Muscle of leg (tissue), 11 donors: ENCODE data around the gene SLC10A7. TPM values are rescaled to one million over a fixed set of nuclear protein-coding genes. Genes with fewer than 3 reads are reported as not detected.

Source experiments
- DNase-seq: peaks from one replicate; pipeline ENCODE4 v3.0.0; 2013
- H3K27ac ChIP-seq: one replicate; pipeline ENCODE4 v1.5.1; 2013; ENCODE audit warnings: mild to moderate bottlenecking, low read length, control low read depth
- H3K27me3 ChIP-seq: one replicate; pipeline ENCODE4 v1.6.1; 2013; ENCODE audit warnings: low read length; ENCODE audit not compliant: control insufficient read depth, insufficient read depth
- H3K36me3 ChIP-seq: one replicate; pipeline ENCODE4 v1.6.1; 2013; ENCODE audit warnings: low read length; ENCODE audit not compliant: control insufficient read depth, insufficient read depth
- H3K4me1 ChIP-seq: one replicate; pipeline ENCODE4 v1.6.1; 2013; ENCODE audit warnings: low read length; ENCODE audit not compliant: control insufficient read depth, insufficient read depth
- H3K4me3 ChIP-seq: one replicate; pipeline ENCODE4 v1.5.1; 2013; ENCODE audit warnings: low read length, control low read depth
- H3K9me3 ChIP-seq: replicated peaks from 2 replicates; pipeline ENCODE4 v1.6.1; 2013; ENCODE audit warnings: low read depth, low read length; ENCODE audit not compliant: control insufficient read depth
- WGBS: methylation state at CpG from one replicate; pipeline ENCODE4 v1.1.5; 2013; ENCODE audit warnings: missing lambda C conversion rate; ENCODE audit not compliant: insufficient coverage; 5-methylcytosine and 5-hydroxymethylcytosine counted together
- polyA plus RNA-seq, 8 donors: library from polyadenylated mRNA; unstranded; fragments of 120-200 nt; gene quantifications; one replicate each; pipeline versions ENCODE4 v1.2.1 to v1.2.3, GENCODE V29; 2013; ENCODE audit warnings: inconsistent platforms in 1 of 8, low replicate concordance in 1 of 8; ENCODE audit not compliant: insufficient read length in 8 of 8, insufficient read depth in 1 of 8
- total RNA-seq: library from RNA; stranded (reverse); fragments of 120-200 nt; gene quantifications from one replicate; pipeline ENCODE4 v1.2.4, GENCODE V29; 2013

The SLC10A7 gene
- total and polyA plus RNA-seq, 9 donors, result 5.6 to 11.0 (median 7.5) TPM

- Histone ChIP-seq H3K4me1 (no peaks in the 10 kb centered on the region), H3K9me3 (no peaks in the 10 kb centered on the region), H3K27me3 (no peaks in the 10 kb centered on the region), H3K27ac (no peak overlapping the region), H3K4me3 (no peak overlapping the region), H3K36me3 (no peaks in the 10 kb centered on the region)
- no peak for DNase-seq
- whole genome bisulfite sequencing, result 83% methylated on average over 3 of the region's 3 CpGs
Measured at GRCh38 chr4:146299607-146300006, 222.1 kb downstream of the SLC10A7 start.

GRCh38 chr4:146294776-146295175 lies 227.0 kb downstream of the SLC10A7 start:
- Histone ChIP-seq H3K4me1 (no peaks in the 10 kb centered on the region), H3K27me3 (no peaks in the 10 kb centered on the region), H3K27ac (no peak overlapping the region), H3K36me3 (no peaks in the 10 kb centered on the region), H3K9me3 (no peaks in the 10 kb centered on the region), H3K4me3 (no peak overlapping the region)
- no CpG with 5 or more reads among the region's 2 CpGs for WGBS
- no peak for DNase-seq

GRCh38 chr4:146292508-146292907 lies 229.2 kb downstream of the SLC10A7 start:
- Histone ChIP-seq H3K9me3 (no peaks in the 10 kb centered on the region), H3K4me1 (no peaks in the 10 kb centered on the region), H3K4me3 (no peak overlapping the region), H3K27ac (no peak overlapping the region), H3K36me3 (no peaks in the 10 kb centered on the region), H3K27me3 (no peaks in the 10 kb centered on the region)
- WGBS, result no CpG with 5 or more reads among the region's 2 CpGs
- DNase-seq, result no peak

GRCh38 chr4:146291313-146291712 lies 230.4 kb downstream of the SLC10A7 start:
- 71% methylated on average over 1 of the region's 1 CpG for WGBS
- Histone ChIP-seq H3K36me3 (no peaks in the 10 kb centered on the region), H3K9me3 (no peaks in the 10 kb centered on the region), H3K27ac (no peak overlapping the region), H3K27me3 (no peaks in the 10 kb centered on the region), H3K4me1 (no peaks in the 10 kb centered on the region), H3K4me3 (no peak overlapping the region)
- no peak for DNase-seq

GRCh38 chr4:146288193-146288592 lies 233.5 kb downstream of the SLC10A7 start:
- H3K4me1 ChIP-seq, result no peaks in the 10 kb centered on the region
- no peak overlapping the region for H3K4me3 ChIP-seq
- H3K27ac ChIP-seq, result no peak overlapping the region
- H3K27me3 ChIP-seq, result no peaks in the 10 kb centered on the region
- H3K36me3 ChIP-seq, result peaks cover 2% of the 10 kb centered on the region
- H3K9me3 ChIP-seq, result no peaks in the 10 kb centered on the region
- DNase-seq, result peak; percentile 29
- WGBS, result 67% methylated on average over 1 of the region's 4 CpGs

- peaks cover 2% of the 10 kb centered on the region for H3K36me3 ChIP-seq
- H3K27me3 ChIP-seq, result no peaks in the 10 kb centered on the region
- no peak overlapping the region for H3K27ac ChIP-seq
- no peak for DNase-seq
- H3K4me1 ChIP-seq, result no peaks in the 10 kb centered on the region
- no peak overlapping the region for H3K4me3 ChIP-seq
- no peaks in the 10 kb centered on the region for H3K9me3 ChIP-seq
Measured at GRCh38 chr4:146285037-146285436, 236.7 kb downstream of the SLC10A7 start.

GRCh38 chr4:146283758-146284651 lies 237.7 kb downstream of the SLC10A7 start:
- Histone ChIP-seq H3K4me3 (no peak overlapping the region), H3K27ac (no peak overlapping the region), H3K4me1 (no peaks in the 10 kb centered on the region), H3K36me3 (peaks cover 2% of the 10 kb centered on the region), H3K27me3 (no peaks in the 10 kb centered on the region), H3K9me3 (no peaks in the 10 kb centered on the region)
- DNase-seq, result no peak
- WGBS, result no CpG with 5 or more reads among the region's 3 CpGs

- H3K4me1 ChIP-seq, result no peaks in the 10 kb centered on the region
- DNase-seq, result peak; percentile 70
- H3K4me3 ChIP-seq, result no peak overlapping the region
- no peaks in the 10 kb centered on the region for H3K9me3 ChIP-seq
- no peaks in the 10 kb centered on the region for H3K27me3 ChIP-seq
- H3K27ac ChIP-seq, result no peak overlapping the region
- peaks cover 2% of the 10 kb centered on the region for H3K36me3 ChIP-seq
Measured at GRCh38 chr4:146282657-146283056, 239.1 kb downstream of the SLC10A7 start.

- Histone ChIP-seq H3K4me1 (no peaks in the 10 kb centered on the region), H3K9me3 (no peaks in the 10 kb centered on the region), H3K27me3 (no peaks in the 10 kb centered on the region), H3K27ac (no peak overlapping the region), H3K36me3 (no peaks in the 10 kb centered on the region), H3K4me3 (no peak overlapping the region)
- DNase-seq, result no peak
- WGBS, result no CpG with 5 or more reads among the region's 1 CpG
Measured at GRCh38 chr4:146278986-146279385, 242.8 kb downstream of the SLC10A7 start.

- no peak overlapping the region for H3K27ac ChIP-seq
- no peaks in the 10 kb centered on the region for H3K9me3 ChIP-seq
- no peak for DNase-seq
- no peaks in the 10 kb centered on the region for H3K27me3 ChIP-seq
- H3K4me3 ChIP-seq, result no peak overlapping the region
- H3K4me1 ChIP-seq, result no peaks in the 10 kb centered on the region
- H3K36me3 ChIP-seq, result no peaks in the 10 kb centered on the region
Measured at GRCh38 chr4:146275370-146275769, 246.4 kb downstream of the SLC10A7 start.

GRCh38 chr4:146274774-146275173 lies 247.0 kb downstream of the SLC10A7 start:
- Histone ChIP-seq H3K4me1 (no peaks in the 10 kb centered on the region), H3K9me3 (no peaks in the 10 kb centered on the region), H3K4me3 (no peak overlapping the region), H3K36me3 (no peaks in the 10 kb centered on the region), H3K27me3 (no peaks in the 10 kb centered on the region), H3K27ac (no peak overlapping the region)
- no peak for DNase-seq
- no CpG with 5 or more reads among the region's 1 CpG for WGBS
